Measurements from ENCODE around the gene C3orf20.

GRCh38 chr3:14646131-14646573 lies 28.8 kb upstream of the C3orf20 start:
- no peak for TF ChIP-seq CTCF (IDR thresholded peaks at IDR 0.05)
- TF ChIP-seq POLR2A (IDR thresholded peaks at IDR 0.05) = no peak
